GM10266 (cell line): ENCODE data around the gene DPF3.

Experiments
- DNase-seq: peaks from one replicate; pipeline ENCODE4 v3.0.0; 2012; ENCODE audit errors: extremely low spot score
- CTCF ChIP-seq: IDR thresholded peaks from 2 replicates; pipeline ENCODE4 v1.5.1; 2012; ENCODE audit warnings: mild to moderate bottlenecking, low read depth; ENCODE audit not compliant: control insufficient read depth, insufficient read depth; ENCODE audit errors: missing control alignments

DPF3 gene

GRCh38 chr14:72679141-72679535 is 214.8 kb downstream of the DPF3 start:
- TF ChIP-seq CTCF: no peak
- no peak for DNase-seq

DNA sequence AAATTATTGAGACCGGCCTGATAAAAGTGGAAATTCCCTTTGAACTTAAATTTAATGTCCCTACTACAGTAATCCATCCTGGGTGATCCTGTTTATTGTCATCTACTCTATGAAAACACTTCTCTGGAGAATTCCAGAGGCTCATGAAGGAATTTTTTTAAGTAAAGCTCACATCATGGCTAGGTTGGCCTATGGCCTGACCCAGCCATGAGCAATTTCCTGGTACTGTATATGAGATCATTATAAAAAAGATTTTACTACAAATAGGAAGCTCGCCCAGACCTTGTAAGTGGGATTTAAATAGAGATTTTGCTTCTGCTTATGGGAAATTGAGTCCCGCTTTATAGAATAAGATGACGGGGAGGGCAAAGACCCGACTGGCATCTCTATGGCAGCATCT is 215.5 kb downstream of the DPF3 start:
- no peak for TF ChIP-seq CTCF
- DNase-seq: no peak

DNA sequence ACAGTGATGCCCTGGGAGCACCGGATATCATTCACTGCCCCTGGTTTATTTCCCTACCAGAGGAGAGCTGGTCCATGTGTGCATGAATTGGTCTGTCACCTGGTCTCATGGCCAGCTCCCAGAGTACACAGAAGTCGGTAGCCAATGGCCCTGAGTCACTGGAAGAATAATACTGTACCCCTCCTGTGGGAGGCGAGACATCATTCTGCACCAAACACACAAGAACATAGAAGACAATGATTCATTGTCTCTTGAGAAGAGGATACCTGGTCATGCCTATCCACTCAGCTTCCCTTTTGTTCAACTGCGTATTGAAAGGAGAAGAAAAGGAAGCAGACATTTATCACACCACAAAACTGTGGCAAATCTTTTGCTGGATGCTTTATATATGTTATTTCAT is 216.2 kb downstream of the DPF3 start:
- DNase-seq: no peak
- no peak for TF ChIP-seq CTCF

- DNase-seq: peak; percentile 37
- TF ChIP-seq CTCF: no peak
Observed at GRCh38 chr14:72675126-72675525, 218.8 kb downstream of the DPF3 start.

GRCh38 chr14:72673179-72673578 is 220.7 kb downstream of the DPF3 start:
- no peak for DNase-seq
- TF ChIP-seq CTCF: no peak

GRCh38 chr14:72666610-72667009 is 227.3 kb downstream of the DPF3 start:
- no peak for TF ChIP-seq CTCF

DNA sequence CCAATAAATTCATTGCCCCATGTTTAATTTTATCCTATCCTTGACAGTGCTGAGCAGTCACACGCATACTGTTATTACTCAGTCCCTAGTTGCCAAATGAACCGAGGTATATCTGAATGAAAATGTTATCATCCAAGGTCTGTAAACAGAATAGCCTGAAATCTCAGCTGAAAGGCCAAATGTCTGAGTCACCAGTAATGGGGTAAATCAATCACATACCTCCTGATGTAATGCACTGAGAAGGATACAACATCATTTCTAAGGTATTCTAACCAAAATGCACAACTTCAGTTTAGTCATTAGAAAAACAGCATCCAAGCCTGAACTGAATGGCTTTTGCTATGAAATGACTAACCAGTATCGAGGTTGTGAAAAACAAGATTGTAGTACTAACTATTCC is 228.6 kb downstream of the DPF3 start:
- DNase-seq: no peak
- TF ChIP-seq CTCF: no peak

More at GRCh38 chr14:72666610-72667009, 227.3 kb downstream of the DPF3 start:
- DNase-seq: no peak
